BJ (cell line): ENCODE measurements around the gene CPD. TPM values are rescaled to one million over a fixed set of nuclear protein-coding genes. Genes with fewer than 3 reads are reported as not detected.
"Not testable (repeated sequence)": the region's sequence is repeated elsewhere in the genome, so short reads cannot be mapped to it uniquely, and the experiment has no call there.

ENCODE experiments used
- CTCF ChIA-PET: fragments of 350-600 bp; formaldehyde crosslinking; extraction: SDS; loops from one replicate; lab custom pipeline; 2021; ENCODE audit warnings: antibody characterized with exemption, inconsistent platforms; lab: Yijun Ruan, JAX
- POLR2A ChIA-PET: fragments of 300-600 bp; sonication (Branson Sonifier 250); formaldehyde crosslinking; extraction: SDS; loops from one replicate; lab custom pipeline; 2021; ENCODE audit warnings: antibody characterized with exemption; lab: Charles Lee
- DNase-seq: peaks from one replicate; pipeline ENCODE4 v3.0.0-alpha.2; 2011; ENCODE audit warnings: low read depth
- H3K27me3 ChIP-seq: 2 replicates; pipeline ENCODE4 v1.6.0; 2011; ENCODE audit warnings: low read length; ENCODE audit not compliant: control insufficient read depth, insufficient read depth
- H3K36me3 ChIP-seq: 2 replicates; pipeline ENCODE4 v1.5.1; 2011; ENCODE audit warnings: low read length; ENCODE audit not compliant: control insufficient read depth, insufficient read depth
- H3K4me3 ChIP-seq: 2 replicates; pipeline ENCODE4 v1.5.1; 2011; ENCODE audit warnings: low read depth, mild to moderate bottlenecking, control low read depth, low read length
- CTCF ChIP-seq: IDR thresholded peaks from 2 replicates; pipeline ENCODE4 v1.5.1; 2011; ENCODE audit warnings: low read depth, mild to moderate bottlenecking, control low read depth, inconsistent platforms, low read length, moderate library complexity; ENCODE audit not compliant: insufficient read depth
- polyA plus RNA-seq: library from polyadenylated mRNA; depleted of rRNA; stranded (reverse); fragments of >200 nt; gene quantifications from 2 replicates; pipeline ENCODE4 v1.2.3, GENCODE V29; 2011

The CPD gene
- polyA plus RNA-seq, 1 experiment = 65.4 TPM

GRCh38 chr17:30341703-30342249 is 37.0 kb upstream of the CPD start:
- DNase-seq = no peak
- ChIA-PET POLR2A (no interaction called here), CTCF (interaction anchor here (1.0 to 1.9 kb wide), 7 partner anchors 8 to 237 kb away, joined by 3 to 7 read pairs (median 4); no protein-coding TSS in a partner anchor)
- Histone ChIP-seq H3K36me3 (no peaks in the 10 kb centered on the region), H3K4me3 (no peak overlapping the region), H3K27me3 (no peaks in the 10 kb centered on the region)
- no peak for TF ChIP-seq CTCF

GRCh38 chr17:30343244-30343643 is 35.5 kb upstream of the CPD start:
- POLR2A ChIA-PET, DNase-seq, CTCF ChIA-PET, H3K36me3 ChIP-seq, H3K4me3 ChIP-seq, H3K27me3 ChIP-seq: not testable (repeated sequence)

- Histone ChIP-seq H3K4me3 (no peak overlapping the region), H3K36me3 (no peaks in the 10 kb centered on the region), H3K27me3 (no peaks in the 10 kb centered on the region)
- ChIA-PET CTCF (no interaction called here), POLR2A (no interaction called here)
- no peak for TF ChIP-seq CTCF
- DNase-seq = no peak
Observed at GRCh38 chr17:30343796-30344195, 34.9 kb upstream of the CPD start.

GRCh38 chr17:30344283-30345088 is 34.2 kb upstream of the CPD start:
- POLR2A ChIA-PET = interaction anchor here (0.7 kb wide), 1 partner anchor 13 kb away, joined by 3 read pairs; no protein-coding TSS in a partner anchor
- CTCF ChIA-PET = interaction anchor here (0.7 to 1.1 kb wide), 3 partner anchors 8 to 413 kb away, joined by 3 to 5 read pairs (median 4); no protein-coding TSS in a partner anchor
- Histone ChIP-seq H3K36me3 (no peaks in the 10 kb centered on the region), H3K27me3 (0 out of 2 replicates have a peak, but pooled peaks cover 1% of the 10 kb centered on the region), H3K4me3 (no peak overlapping the region)
- no peak for DNase-seq
- no peak for TF ChIP-seq CTCF

GRCh38 chr17:30345089-30345433 is 33.7 kb upstream of the CPD start:
- DNase-seq = no peak
- CTCF ChIA-PET = interaction anchor here (0.7 to 1.1 kb wide), 4 partner anchors 8 to 414 kb away, joined by 3 to 5 read pairs (median 4); no protein-coding TSS in a partner anchor
- no peaks in the 10 kb centered on the region for H3K36me3 ChIP-seq
- no peak overlapping the region for H3K4me3 ChIP-seq
- POLR2A ChIA-PET = interaction anchor here (0.7 kb wide), 1 partner anchor 12 kb away, joined by 3 read pairs; no protein-coding TSS in a partner anchor
- H3K27me3 ChIP-seq = 0 out of 2 replicates have a peak, but pooled peaks cover 1% of the 10 kb centered on the region
- no peak for TF ChIP-seq CTCF
